ENCODE measurements around the gene LOXL1. TPM values are rescaled to one million over a fixed set of nuclear protein-coding genes. Genes with fewer than 3 reads are reported as not detected.
"Not testable (repeated sequence)": the region's sequence is repeated elsewhere in the genome, so short reads cannot be mapped to it uniquely, and the experiment has no call there.

LOXL1 gene
- total and polyA plus RNA-seq, 4 donors: 0.67 to 2.0 (median 1.4) TPM; not detected in 1

DNA sequence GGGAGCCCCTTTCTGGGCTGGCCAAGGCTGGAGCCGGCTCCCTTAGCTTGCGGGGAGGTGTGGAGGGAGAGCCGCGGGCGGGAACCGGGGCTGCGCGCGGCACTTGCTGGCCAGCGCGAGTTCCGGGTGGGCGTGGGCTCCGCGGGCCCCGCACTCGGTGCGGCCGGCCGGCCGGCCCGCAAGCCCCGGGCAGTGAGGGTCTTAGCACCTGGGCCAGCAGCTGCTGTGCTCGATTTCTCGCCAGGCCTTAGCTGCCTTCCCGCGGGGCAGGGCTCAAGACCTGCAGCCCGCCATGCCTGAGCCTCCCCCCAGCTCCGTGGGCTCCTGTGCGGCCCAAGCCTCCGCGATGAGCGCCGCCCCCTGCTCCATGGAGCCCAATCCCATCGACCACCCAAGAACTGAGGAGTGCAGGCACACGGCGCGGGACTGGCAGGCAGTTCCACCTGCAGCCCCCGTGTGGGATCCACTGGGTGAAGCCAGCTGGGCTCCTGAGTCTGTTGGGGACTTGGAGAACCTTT, 47.5 kb downstream of the LOXL1 start:
- H3K27me3 ChIP-seq (ENCODE audit: control insufficient read depth in 4 of 4, insufficient read depth in 4 of 4, low read length in 3 of 4); H3K27ac ChIP-seq (ENCODE audit: low read depth in 1 of 2, low read length in 2 of 2); H3K9ac ChIP-seq (ENCODE audit: low read depth in 1 of 2, low read length in 2 of 2); H3K4me3 ChIP-seq (ENCODE audit: low read depth in 1 of 3, low read length in 3 of 3); H3K36me3 ChIP-seq (ENCODE audit: control insufficient read depth in 4 of 4, insufficient read depth in 3 of 4, low read depth in 1 of 4, low read length in 3 of 4); H3K4me1 ChIP-seq (ENCODE audit: control insufficient read depth in 4 of 4, insufficient read depth in 4 of 4, low read length in 3 of 4); H3K9me3 ChIP-seq (ENCODE audit: control insufficient read depth in 4 of 4, low read length in 3 of 4); DNase-seq (ENCODE audit: low spot score): not testable (repeated sequence)
- WGBS: 86% methylated on average over 39 of the region's 39 CpGs

DNA sequence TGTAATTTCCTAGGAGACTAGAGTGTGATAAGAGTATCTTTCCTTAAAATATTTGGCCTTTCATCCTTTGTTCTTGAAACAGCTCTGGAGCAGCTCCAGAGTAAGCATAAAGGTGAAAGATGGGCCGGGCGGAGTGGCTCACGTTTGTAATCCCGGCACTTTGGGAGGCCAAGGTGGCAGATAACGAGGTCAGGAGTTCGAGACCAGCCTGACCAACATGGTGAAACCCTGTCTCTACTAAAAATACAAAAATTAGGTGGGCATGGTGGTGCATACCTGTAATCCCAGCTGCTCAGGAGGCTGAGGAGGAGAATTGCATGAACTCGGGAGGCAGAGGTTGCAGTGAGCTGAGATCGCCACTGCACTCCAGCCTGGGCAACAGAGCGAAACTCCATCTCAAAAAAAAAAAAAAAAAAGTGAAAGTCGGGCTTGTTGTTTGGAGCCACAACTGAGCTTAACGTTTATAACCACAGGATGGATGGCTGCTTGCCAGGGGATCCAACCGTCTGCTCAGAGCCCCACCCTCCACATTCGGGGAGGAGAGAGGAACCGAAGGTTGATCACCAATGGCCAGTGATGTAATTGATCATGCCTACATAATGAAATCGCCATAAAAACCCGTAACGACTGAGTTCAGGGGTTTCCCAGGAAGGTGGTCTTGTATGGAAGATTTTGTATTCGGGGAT, 49.3 kb downstream of the LOXL1 start:
- H3K4me1 ChIP-seq (ENCODE audit: control insufficient read depth in 4 of 4, insufficient read depth in 4 of 4, low read length in 3 of 4); H3K9me3 ChIP-seq (ENCODE audit: control insufficient read depth in 4 of 4, low read length in 3 of 4); H3K36me3 ChIP-seq (ENCODE audit: control insufficient read depth in 4 of 4, insufficient read depth in 3 of 4, low read depth in 1 of 4, low read length in 3 of 4); DNase-seq (ENCODE audit: low spot score); H3K27ac ChIP-seq (ENCODE audit: low read depth in 1 of 2, low read length in 2 of 2); H3K4me3 ChIP-seq (ENCODE audit: low read depth in 1 of 3, low read length in 3 of 3); H3K9ac ChIP-seq (ENCODE audit: low read depth in 1 of 2, low read length in 2 of 2); H3K27me3 ChIP-seq (ENCODE audit: control insufficient read depth in 4 of 4, insufficient read depth in 4 of 4, low read length in 3 of 4): not testable (repeated sequence)
- 57% methylated on average over 18 of the region's 18 CpGs for WGBS

DNA sequence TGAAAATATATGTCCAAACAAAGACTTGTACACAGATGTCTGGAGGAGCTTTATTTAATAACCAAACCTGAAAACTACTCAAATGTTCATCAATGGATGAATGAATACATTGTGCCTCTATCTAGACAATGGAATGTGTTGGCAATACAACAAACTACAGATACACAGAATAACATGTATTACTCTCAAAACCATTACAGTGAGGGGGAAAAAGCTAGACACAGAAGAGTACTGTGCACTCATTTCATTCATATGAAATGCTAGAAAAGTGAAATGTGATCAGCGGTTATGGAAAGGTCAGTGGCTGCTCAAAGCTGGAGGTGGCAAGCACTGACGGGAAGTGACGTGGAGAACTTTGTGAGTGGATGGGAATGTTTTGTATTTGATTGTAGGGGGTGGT, 52.6 kb downstream of the LOXL1 start:
- peaks cover 0 to 4% (median 3%) of the 10 kb centered on the region in 4 donors for H3K4me1 ChIP-seq (ENCODE audit: control insufficient read depth in 4 of 4, insufficient read depth in 4 of 4, low read length in 3 of 4)
- WGBS: 93% methylated on average over 3 of the region's 3 CpGs
- TF ChIP-seq RAD21 (IDR thresholded peaks at IDR 0.05) (no peak), JUND (IDR thresholded peaks at IDR 0.05) (no peak), GABPA (IDR thresholded peaks at IDR 0.05 in 1 of 2, conservative IDR thresholded peaks at IDR 0.05 in 1 of 2) (no peak), HNF4A (conservative IDR thresholded peaks at IDR 0.05) (no peak), HNF4G (IDR thresholded peaks at IDR 0.05) (no peak), FOXA2 (IDR thresholded peaks at IDR 0.05) (no peak), SP1 (IDR thresholded peaks at IDR 0.05) (no peak)
- TF ChIP-seq, protein P1, sequence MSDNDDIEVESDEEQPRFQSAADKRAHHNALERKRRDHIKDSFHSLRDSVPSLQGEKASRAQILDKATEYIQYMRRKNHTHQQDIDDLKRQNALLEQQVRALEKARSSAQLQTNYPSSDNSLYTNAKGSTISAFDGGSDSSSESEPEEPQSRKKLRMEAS (IDR thresholded peaks at IDR 0.05): no peak
- TF ChIP-seq, protein P2, sequence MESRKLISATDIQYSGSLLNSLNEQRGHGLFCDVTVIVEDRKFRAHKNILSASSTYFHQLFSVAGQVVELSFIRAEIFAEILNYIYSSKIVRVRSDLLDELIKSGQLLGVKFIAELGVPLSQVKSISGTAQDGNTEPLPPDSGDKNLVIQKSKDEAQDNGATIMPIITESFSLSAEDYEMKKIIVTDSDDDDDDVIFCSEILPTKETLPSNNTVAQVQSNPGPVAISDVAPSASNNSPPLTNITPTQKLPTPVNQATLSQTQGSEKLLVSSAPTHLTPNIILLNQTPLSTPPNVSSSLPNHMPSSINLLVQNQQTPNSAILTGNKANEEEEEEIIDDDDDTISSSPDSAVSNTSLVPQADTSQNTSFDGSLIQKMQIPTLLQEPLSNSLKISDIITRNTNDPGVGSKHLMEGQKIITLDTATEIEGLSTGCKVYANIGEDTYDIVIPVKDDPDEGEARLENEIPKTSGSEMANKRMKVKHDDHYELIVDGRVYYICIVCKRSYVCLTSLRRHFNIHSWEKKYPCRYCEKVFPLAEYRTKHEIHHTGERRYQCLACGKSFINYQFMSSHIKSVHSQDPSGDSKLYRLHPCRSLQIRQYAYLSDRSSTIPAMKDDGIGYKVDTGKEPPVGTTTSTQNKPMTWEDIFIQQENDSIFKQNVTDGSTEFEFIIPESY (IDR thresholded peaks at IDR 0.05): no peak
- TF ChIP-seq, protein P3, sequence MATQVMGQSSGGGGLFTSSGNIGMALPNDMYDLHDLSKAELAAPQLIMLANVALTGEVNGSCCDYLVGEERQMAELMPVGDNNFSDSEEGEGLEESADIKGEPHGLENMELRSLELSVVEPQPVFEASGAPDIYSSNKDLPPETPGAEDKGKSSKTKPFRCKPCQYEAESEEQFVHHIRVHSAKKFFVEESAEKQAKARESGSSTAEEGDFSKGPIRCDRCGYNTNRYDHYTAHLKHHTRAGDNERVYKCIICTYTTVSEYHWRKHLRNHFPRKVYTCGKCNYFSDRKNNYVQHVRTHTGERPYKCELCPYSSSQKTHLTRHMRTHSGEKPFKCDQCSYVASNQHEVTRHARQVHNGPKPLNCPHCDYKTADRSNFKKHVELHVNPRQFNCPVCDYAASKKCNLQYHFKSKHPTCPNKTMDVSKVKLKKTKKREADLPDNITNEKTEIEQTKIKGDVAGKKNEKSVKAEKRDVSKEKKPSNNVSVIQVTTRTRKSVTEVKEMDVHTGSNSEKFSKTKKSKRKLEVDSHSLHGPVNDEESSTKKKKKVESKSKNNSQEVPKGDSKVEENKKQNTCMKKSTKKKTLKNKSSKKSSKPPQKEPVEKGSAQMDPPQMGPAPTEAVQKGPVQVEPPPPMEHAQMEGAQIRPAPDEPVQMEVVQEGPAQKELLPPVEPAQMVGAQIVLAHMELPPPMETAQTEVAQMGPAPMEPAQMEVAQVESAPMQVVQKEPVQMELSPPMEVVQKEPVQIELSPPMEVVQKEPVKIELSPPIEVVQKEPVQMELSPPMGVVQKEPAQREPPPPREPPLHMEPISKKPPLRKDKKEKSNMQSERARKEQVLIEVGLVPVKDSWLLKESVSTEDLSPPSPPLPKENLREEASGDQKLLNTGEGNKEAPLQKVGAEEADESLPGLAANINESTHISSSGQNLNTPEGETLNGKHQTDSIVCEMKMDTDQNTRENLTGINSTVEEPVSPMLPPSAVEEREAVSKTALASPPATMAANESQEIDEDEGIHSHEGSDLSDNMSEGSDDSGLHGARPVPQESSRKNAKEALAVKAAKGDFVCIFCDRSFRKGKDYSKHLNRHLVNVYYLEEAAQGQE (IDR thresholded peaks at IDR 0.05): no peak
- H3K27me3 ChIP-seq (ENCODE audit: control insufficient read depth in 4 of 4, insufficient read depth in 4 of 4, low read length in 3 of 4): no peaks in the 10 kb centered on the region
- DNase-seq (ENCODE audit: low spot score): no peak
- peaks cover 0 to 6% (median 0%) of the 10 kb centered on the region in 4 donors for H3K36me3 ChIP-seq (ENCODE audit: control insufficient read depth in 4 of 4, insufficient read depth in 3 of 4, low read depth in 1 of 4, low read length in 3 of 4)
- H3K9ac ChIP-seq (ENCODE audit: low read depth in 1 of 2, low read length in 2 of 2): no peak overlapping the region
- H3K9me3 ChIP-seq (ENCODE audit: control insufficient read depth in 4 of 4, low read length in 3 of 4): no peaks in the 10 kb centered on the region
- H3K4me3 ChIP-seq (ENCODE audit: low read depth in 1 of 3, low read length in 3 of 3): no peak overlapping the region
- no peak overlapping the region for H3K27ac ChIP-seq (ENCODE audit: low read depth in 1 of 2, low read length in 2 of 2)

Measured in liver (tissue), 9 donors.